HL-60 (cell line): ENCODE results near the gene ABCC1.

Experiments
- DNase-seq, 2 experiments: peaks; one replicate each; pipeline ENCODE4 v3.0.0-alpha.2; 2010 to 2020; ENCODE audit warnings: low read depth in 1 of 2, low spot score in 1 of 2
- H3K27ac ChIP-seq: fragments of 250-450 bp; sonication (Bioruptor Pico); replicated peaks from 2 replicates; pipeline ENCODE4 v1.5.1; 2020; ENCODE audit warnings: mild to moderate bottlenecking, moderate library complexity
- H3K27me3 ChIP-seq: fragments of 250-450 bp; sonication (Bioruptor Pico); 2 replicates; pipeline ENCODE4 v1.5.1; 2021; ENCODE audit warnings: mild to moderate bottlenecking, moderate library complexity; ENCODE audit not compliant: insufficient read depth, poor library complexity, severe bottlenecking
- H3K4me3 ChIP-seq: replicated peaks from 2 replicates; pipeline ENCODE4 v1.5.1; 2011; ENCODE audit warnings: mild to moderate bottlenecking, control low read depth, low read length; ENCODE audit not compliant: insufficient read depth
- GABPA ChIP-seq: IDR thresholded peaks from 2 replicates; pipeline ENCODE4 v1.6.1; 2012; ENCODE audit warnings: low read depth
- POLR2AphosphoS5 ChIP-seq: IDR thresholded peaks from 2 replicates; pipeline ENCODE4 v1.6.1; 2012; ENCODE audit warnings: low read depth
- SPI1 ChIP-seq: IDR thresholded peaks from 2 replicates; pipeline ENCODE4 v1.6.1; 2012; ENCODE audit warnings: low read depth, mild to moderate bottlenecking, borderline replicate concordance
- TF ChIP-seq, protein P1 (sequence below): IDR thresholded peaks from 2 replicates; pipeline ENCODE4 v1.6.1; 2012; ENCODE audit warnings: low read depth; ENCODE audit not compliant: insufficient replicate concordance
- TF ChIP-seq, protein P2 (sequence below): IDR thresholded peaks from one replicate; pipeline ENCODE4 v1.5.1; 2011; ENCODE audit warnings: low read length, control low read depth, inconsistent platforms; ENCODE audit not compliant: insufficient read depth

Gene ABCC1

DNA sequence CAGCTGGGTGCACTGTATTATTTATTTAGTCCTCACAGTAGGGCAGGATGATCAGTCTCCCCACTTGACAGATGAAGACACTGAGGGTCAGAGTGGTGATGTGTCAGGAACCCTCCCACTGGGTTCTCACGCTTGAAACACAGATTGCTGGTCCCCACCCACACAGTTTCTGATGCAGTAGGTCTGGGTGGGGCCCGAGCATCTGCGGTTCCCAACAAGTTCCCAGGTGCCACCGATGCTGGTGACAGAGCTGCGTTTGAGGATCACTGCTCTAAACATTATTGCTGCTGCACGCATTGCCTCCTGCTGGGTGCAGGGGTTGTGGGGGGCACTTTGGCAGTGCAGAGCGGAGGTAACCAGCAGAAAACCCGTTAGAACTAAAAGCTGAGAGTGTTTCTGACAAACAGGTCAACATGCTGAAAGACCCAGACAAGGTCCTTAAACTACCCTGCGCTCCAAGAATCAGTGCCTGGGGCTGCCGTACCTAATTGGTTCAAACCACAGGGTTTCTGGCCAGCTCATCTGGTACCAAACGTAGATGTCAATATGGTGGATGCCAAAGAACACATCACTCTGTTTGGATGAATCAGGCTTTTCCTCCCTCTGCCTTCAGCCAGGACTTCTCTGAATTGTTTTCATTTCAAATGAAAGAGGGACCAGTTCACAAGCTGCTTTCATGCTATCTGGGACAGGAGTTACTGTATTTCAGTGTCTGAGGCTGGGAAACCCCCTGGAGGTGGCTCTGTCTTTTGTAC is 76.0 kb downstream of the ABCC1 start:
- TF ChIP-seq GABPA = no peak
- no peak for TF ChIP-seq SPI1
- TF ChIP-seq, protein P1, sequence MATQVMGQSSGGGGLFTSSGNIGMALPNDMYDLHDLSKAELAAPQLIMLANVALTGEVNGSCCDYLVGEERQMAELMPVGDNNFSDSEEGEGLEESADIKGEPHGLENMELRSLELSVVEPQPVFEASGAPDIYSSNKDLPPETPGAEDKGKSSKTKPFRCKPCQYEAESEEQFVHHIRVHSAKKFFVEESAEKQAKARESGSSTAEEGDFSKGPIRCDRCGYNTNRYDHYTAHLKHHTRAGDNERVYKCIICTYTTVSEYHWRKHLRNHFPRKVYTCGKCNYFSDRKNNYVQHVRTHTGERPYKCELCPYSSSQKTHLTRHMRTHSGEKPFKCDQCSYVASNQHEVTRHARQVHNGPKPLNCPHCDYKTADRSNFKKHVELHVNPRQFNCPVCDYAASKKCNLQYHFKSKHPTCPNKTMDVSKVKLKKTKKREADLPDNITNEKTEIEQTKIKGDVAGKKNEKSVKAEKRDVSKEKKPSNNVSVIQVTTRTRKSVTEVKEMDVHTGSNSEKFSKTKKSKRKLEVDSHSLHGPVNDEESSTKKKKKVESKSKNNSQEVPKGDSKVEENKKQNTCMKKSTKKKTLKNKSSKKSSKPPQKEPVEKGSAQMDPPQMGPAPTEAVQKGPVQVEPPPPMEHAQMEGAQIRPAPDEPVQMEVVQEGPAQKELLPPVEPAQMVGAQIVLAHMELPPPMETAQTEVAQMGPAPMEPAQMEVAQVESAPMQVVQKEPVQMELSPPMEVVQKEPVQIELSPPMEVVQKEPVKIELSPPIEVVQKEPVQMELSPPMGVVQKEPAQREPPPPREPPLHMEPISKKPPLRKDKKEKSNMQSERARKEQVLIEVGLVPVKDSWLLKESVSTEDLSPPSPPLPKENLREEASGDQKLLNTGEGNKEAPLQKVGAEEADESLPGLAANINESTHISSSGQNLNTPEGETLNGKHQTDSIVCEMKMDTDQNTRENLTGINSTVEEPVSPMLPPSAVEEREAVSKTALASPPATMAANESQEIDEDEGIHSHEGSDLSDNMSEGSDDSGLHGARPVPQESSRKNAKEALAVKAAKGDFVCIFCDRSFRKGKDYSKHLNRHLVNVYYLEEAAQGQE = no peak
- no peak for TF ChIP-seq POLR2AphosphoS5
- TF ChIP-seq, protein P2, sequence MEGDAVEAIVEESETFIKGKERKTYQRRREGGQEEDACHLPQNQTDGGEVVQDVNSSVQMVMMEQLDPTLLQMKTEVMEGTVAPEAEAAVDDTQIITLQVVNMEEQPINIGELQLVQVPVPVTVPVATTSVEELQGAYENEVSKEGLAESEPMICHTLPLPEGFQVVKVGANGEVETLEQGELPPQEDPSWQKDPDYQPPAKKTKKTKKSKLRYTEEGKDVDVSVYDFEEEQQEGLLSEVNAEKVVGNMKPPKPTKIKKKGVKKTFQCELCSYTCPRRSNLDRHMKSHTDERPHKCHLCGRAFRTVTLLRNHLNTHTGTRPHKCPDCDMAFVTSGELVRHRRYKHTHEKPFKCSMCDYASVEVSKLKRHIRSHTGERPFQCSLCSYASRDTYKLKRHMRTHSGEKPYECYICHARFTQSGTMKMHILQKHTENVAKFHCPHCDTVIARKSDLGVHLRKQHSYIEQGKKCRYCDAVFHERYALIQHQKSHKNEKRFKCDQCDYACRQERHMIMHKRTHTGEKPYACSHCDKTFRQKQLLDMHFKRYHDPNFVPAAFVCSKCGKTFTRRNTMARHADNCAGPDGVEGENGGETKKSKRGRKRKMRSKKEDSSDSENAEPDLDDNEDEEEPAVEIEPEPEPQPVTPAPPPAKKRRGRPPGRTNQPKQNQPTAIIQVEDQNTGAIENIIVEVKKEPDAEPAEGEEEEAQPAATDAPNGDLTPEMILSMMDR = no peak
- no peak overlapping the region for H3K27ac ChIP-seq
- no peak for DNase-seq
- H3K27me3 ChIP-seq = no peaks in the 10 kb centered on the region
- H3K4me3 ChIP-seq = no peak overlapping the region

DNA sequence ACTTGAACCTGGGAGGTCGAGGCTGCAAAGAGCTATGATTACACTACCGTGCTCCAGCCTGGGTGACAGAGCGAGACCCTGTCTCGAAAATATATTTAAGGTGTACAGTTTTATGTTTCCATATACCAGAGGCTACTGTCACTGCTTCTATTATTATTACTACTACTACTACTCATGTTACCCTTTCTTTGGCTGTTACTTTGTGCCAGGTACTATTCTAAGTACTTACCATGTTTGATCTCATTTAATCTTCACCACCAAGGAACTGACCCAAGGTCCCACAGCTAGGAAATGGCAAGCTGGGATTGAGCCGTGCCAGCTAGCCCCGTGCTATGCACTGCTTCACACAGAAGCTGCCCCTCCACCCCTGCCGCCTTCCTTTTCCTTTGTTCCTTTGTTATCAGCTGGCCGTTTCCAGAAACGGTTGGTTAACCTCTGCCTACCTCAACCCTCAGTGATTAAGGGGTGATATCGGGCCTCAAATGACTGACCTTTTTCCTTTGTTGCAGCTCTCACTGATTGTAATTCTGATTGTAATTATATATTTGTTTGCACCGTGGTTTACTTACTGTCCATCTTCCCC is 78.4 kb downstream of the ABCC1 start:
- DNase-seq = no peak
- Histone ChIP-seq H3K27me3 (no peaks in the 10 kb centered on the region), H3K4me3 (no peak overlapping the region), H3K27ac (no peak overlapping the region)
- TF ChIP-seq POLR2AphosphoS5 = no peak
- TF ChIP-seq, protein P2 = no peak
- TF ChIP-seq SPI1 = no peak
- no peak for TF ChIP-seq GABPA
- TF ChIP-seq, protein P1 = no peak

DNA sequence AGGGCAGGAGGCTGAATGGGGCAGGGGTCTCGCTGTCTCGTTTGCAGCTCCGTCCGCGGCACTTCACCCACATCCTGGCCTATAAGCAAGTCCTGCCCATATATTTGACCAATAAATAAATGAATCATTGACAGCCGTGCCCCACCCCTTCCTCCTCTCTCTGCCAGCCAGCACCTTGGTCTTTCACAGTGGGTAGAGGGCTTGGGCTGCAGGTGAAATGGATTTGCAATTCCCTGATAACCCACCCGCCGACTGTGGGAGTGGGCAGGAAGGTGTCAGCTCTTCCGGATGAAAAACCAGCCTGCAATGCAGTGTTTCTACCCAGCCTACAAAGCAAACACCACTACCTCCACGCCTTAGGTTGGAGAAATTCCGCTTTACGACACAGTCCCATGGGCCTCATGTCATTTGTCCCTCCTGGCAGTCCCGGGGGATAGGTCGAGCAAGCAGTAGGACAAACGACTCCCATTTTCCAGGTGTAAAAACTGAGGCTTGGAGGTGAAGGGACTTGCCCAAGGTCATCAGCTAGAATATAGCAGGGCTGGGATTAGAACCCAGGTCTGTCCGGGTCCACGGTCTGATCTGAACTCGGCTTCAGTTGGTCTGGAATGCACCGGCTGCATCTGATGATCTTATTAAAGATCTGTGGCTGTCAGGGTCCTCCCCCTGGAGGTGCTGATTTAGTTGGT is 79.0 kb downstream of the ABCC1 start:
- Histone ChIP-seq H3K4me3 (no peak overlapping the region), H3K27ac (no peak overlapping the region), H3K27me3 (no peaks in the 10 kb centered on the region)
- DNase-seq = no peak
- TF ChIP-seq, protein P1 = no peak
- TF ChIP-seq SPI1 (no peak), POLR2AphosphoS5 (no peak), GABPA (no peak)
- TF ChIP-seq, protein P2 = no peak
